Measurements from ENCODE around the gene WDR89.
"Not testable (repeated sequence)": the region's sequence is repeated elsewhere in the genome, so short reads cannot be mapped to it uniquely, and the experiment has no call there.

The WDR89 gene

GRCh38 chr14:63652406-63652805, 10.7 kb upstream of the WDR89 start:
- no peak for DNase-seq

GRCh38 chr14:63650256-63650952, 8.7 kb upstream of the WDR89 start:
- peak; percentile 29 for DNase-seq

GRCh38 chr14:63647696-63648410, 6.2 kb upstream of the WDR89 start:
- no peak for DNase-seq

GRCh38 chr14:63644741-63645140, 3.1 kb upstream of the WDR89 start:
- DNase-seq, result no peak

GRCh38 chr14:63642656-63643382, 1.1 kb upstream of the WDR89 start:
- peak; percentile 32 for DNase-seq

GRCh38 chr14:63642229-63642611, 549 bp upstream of the WDR89 start:
- peak; percentile 95 for DNase-seq

- no peak for DNase-seq
Measured at GRCh38 chr14:63638493-63638892, 3.2 kb downstream of the WDR89 start.

GRCh38 chr14:63636094-63636635, 5.5 kb downstream of the WDR89 start:
- not testable (repeated sequence) for DNase-seq

- no peak for DNase-seq
Measured at GRCh38 chr14:63633801-63634200, 7.9 kb downstream of the WDR89 start.

- peak; percentile 53 for DNase-seq
Measured at GRCh38 chr14:63632932-63633514, 8.6 kb downstream of the WDR89 start.

GRCh38 chr14:63624701-63625100, 17.0 kb downstream of the WDR89 start:
- DNase-seq, result peak; percentile 38

- peak; percentile 15 for DNase-seq
Measured at GRCh38 chr14:63624203-63624602, 17.5 kb downstream of the WDR89 start.

- DNase-seq, result not testable (repeated sequence)
Measured at GRCh38 chr14:63621975-63622374, 19.7 kb downstream of the WDR89 start.

- no peak for DNase-seq
Measured at GRCh38 chr14:63616015-63616414, 25.7 kb downstream of the WDR89 start.

GRCh38 chr14:63614679-63615363, 26.9 kb downstream of the WDR89 start:
- DNase-seq, result no peak

GRCh38 chr14:63611078-63611477, 30.6 kb downstream of the WDR89 start:
- DNase-seq, result no peak

- DNase-seq, result no peak
Measured at GRCh38 chr14:63605041-63605532, 36.6 kb downstream of the WDR89 start.

- DNase-seq, result no peak
Measured at GRCh38 chr14:63604626-63605025, 37.0 kb downstream of the WDR89 start.

GRCh38 chr14:63603749-63604277, 37.9 kb downstream of the WDR89 start:
- DNase-seq, result peak; percentile 46

GRCh38 chr14:63598807-63599206, 42.9 kb downstream of the WDR89 start:
- no peak for DNase-seq

- DNase-seq, result no peak
Measured at GRCh38 chr14:63596998-63597658, 44.5 kb downstream of the WDR89 start.

All from DMS53 (cell line).